Measurements from ENCODE around the gene FAAP20.

- no peak for TF ChIP-seq CTCF (IDR thresholded peaks at IDR 0.05)
- no peak for TF ChIP-seq POLR2A (IDR thresholded peaks at IDR 0.05)
These were observed 17.0 kb downstream of the FAAP20 start for GRCh38 chr1:2177541-2177940.
